Stomach (tissue), 4 donors: ENCODE results near the gene KCNAB2.

Experiments
- EP300 ChIP-seq: sonication (generic); formaldehyde crosslinking; IDR thresholded peaks from one replicate; pipeline ENCODE4 v1.6.1; 2017; ENCODE audit warnings: antibody characterized with exemption
- POLR2A ChIP-seq, 4 donors: fragments of 450-650 bp; IDR thresholded peaks; one replicate each; pipeline ENCODE4 v1.6.1; 2016; ENCODE audit warnings: antibody characterized with exemption in 4 of 4, control low read depth in 2 of 4, mild to moderate bottlenecking in 1 of 4, moderate library complexity in 1 of 4
- POLR2AphosphoS5 ChIP-seq, 3 donors: sonication (generic); formaldehyde crosslinking; IDR thresholded peaks; one replicate each; pipeline ENCODE4 v1.6.1; 2016; ENCODE audit warnings: antibody characterized with exemption in 3 of 3
- TF ChIP-seq, protein P1 (sequence below), 7 experiments: fragments of 450-650 bp in 4 of 7; fragments of 200-600 bp in 3 of 7; sonication (generic) in 3 of 7; IDR thresholded peaks; one replicate each; pipeline ENCODE4 v1.5.1; 2016 to 2019; ENCODE audit warnings: antibody characterized with exemption in 7 of 7, control low read depth in 2 of 7, mild to moderate bottlenecking in 1 of 7

DNA sequence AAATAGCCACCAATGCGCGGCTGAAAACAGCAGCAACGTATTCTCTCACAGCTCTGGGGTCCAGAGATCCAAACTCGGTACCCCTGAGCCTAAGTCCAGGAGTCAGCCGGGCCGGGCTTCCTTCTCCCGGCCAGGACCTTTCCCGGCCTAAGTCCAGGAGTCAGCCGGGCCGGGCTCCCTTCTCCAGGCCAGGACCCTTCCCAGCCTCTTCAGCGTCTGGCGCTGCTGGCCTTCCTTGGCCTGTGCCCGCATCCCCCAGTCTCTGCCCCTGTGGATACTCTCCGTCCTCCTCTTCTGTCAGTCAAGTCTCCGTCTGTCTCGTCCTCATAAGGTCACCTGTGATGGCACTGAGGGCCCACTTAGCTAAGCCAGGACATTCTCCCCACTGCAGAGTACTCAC, 32.2 kb downstream of the KCNAB2 start:
- TF ChIP-seq POLR2A (IDR thresholded peaks at IDR 0.05) (no peak), EP300 (no peak), POLR2AphosphoS5 (IDR thresholded peaks at IDR 0.05) (no peak)
- TF ChIP-seq, protein P1, sequence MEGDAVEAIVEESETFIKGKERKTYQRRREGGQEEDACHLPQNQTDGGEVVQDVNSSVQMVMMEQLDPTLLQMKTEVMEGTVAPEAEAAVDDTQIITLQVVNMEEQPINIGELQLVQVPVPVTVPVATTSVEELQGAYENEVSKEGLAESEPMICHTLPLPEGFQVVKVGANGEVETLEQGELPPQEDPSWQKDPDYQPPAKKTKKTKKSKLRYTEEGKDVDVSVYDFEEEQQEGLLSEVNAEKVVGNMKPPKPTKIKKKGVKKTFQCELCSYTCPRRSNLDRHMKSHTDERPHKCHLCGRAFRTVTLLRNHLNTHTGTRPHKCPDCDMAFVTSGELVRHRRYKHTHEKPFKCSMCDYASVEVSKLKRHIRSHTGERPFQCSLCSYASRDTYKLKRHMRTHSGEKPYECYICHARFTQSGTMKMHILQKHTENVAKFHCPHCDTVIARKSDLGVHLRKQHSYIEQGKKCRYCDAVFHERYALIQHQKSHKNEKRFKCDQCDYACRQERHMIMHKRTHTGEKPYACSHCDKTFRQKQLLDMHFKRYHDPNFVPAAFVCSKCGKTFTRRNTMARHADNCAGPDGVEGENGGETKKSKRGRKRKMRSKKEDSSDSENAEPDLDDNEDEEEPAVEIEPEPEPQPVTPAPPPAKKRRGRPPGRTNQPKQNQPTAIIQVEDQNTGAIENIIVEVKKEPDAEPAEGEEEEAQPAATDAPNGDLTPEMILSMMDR (IDR thresholded peaks at IDR 0.05): no peak
